ENCODE data around the gene CCNL1. TPM values are rescaled to one million over a fixed set of nuclear protein-coding genes. Genes with fewer than 3 reads are reported as not detected.

Gene CCNL1
- total RNA-seq, 1 donor from 2014 or later: 132 TPM

DNA sequence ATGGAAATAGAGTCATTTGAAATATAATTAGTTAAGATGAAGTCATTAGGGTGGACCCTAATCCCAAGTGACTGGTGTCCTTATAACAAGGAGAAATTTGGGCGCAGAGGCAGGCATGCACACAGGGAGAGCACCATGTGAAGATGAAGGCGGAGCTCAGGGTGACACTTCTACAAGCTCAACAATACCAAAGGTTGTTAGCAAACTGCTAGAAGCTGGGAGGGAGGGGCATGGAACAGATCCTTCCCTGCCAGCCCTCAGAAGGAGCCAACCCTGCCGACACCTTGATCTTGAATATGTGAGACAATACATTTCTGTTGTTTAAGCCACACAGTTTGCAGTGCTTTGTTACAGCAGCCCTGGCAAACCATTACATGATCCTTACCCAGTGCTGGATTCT lies 57.8 kb downstream of the CCNL1 start:
- Mint-ChIP-seq H3K27me3 (ENCODE audit: unreplicated experiment) (peaks cover 4% of the 10 kb centered on the region), H3K4me1 (ENCODE audit: unreplicated experiment) (peaks cover 6% of the 10 kb centered on the region), H3K4me3 (ENCODE audit: unreplicated experiment) (no peak overlapping the region), H3K27ac (ENCODE audit: unreplicated experiment) (no peak overlapping the region), H3K9me3 (ENCODE audit: unreplicated experiment) (no peaks in the 10 kb centered on the region), H3K36me3 (ENCODE audit: low read depth, unreplicated experiment) (no peaks in the 10 kb centered on the region)
- TF ChIP-seq, protein P1, sequence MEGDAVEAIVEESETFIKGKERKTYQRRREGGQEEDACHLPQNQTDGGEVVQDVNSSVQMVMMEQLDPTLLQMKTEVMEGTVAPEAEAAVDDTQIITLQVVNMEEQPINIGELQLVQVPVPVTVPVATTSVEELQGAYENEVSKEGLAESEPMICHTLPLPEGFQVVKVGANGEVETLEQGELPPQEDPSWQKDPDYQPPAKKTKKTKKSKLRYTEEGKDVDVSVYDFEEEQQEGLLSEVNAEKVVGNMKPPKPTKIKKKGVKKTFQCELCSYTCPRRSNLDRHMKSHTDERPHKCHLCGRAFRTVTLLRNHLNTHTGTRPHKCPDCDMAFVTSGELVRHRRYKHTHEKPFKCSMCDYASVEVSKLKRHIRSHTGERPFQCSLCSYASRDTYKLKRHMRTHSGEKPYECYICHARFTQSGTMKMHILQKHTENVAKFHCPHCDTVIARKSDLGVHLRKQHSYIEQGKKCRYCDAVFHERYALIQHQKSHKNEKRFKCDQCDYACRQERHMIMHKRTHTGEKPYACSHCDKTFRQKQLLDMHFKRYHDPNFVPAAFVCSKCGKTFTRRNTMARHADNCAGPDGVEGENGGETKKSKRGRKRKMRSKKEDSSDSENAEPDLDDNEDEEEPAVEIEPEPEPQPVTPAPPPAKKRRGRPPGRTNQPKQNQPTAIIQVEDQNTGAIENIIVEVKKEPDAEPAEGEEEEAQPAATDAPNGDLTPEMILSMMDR (IDR thresholded peaks at IDR 0.05; ENCODE audit: unreplicated experiment): no peak
- no peak for DNase-seq (ENCODE audit: low spot score)

DNA sequence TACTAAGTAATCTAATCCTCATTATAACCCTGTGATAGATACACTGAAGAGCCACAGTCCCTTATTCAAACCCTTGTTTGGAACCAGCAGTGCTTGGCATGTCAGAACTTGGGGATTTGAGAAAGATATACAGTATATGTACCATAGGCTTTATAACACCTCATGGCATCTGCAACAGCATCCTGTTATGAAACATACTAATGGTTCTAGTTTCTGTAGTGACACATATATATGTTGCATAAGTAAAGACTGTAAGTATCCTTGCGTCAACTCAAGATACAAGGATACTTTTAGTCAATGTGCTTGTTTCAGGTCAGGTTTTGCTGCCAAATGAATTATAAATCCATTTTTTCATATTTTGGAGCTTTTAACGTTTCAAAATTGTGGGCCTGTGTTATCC lies 58.5 kb downstream of the CCNL1 start:
- Mint-ChIP-seq H3K4me3 (ENCODE audit: unreplicated experiment) (no peak overlapping the region), H3K27ac (ENCODE audit: unreplicated experiment) (no peak overlapping the region), H3K36me3 (ENCODE audit: low read depth, unreplicated experiment) (no peaks in the 10 kb centered on the region), H3K27me3 (ENCODE audit: unreplicated experiment) (peaks cover 4% of the 10 kb centered on the region), H3K9me3 (ENCODE audit: unreplicated experiment) (no peaks in the 10 kb centered on the region), H3K4me1 (ENCODE audit: unreplicated experiment) (peaks cover 6% of the 10 kb centered on the region)
- DNase-seq (ENCODE audit: low spot score): no peak
- TF ChIP-seq, protein P1 (IDR thresholded peaks at IDR 0.05; ENCODE audit: unreplicated experiment): no peak

DNA sequence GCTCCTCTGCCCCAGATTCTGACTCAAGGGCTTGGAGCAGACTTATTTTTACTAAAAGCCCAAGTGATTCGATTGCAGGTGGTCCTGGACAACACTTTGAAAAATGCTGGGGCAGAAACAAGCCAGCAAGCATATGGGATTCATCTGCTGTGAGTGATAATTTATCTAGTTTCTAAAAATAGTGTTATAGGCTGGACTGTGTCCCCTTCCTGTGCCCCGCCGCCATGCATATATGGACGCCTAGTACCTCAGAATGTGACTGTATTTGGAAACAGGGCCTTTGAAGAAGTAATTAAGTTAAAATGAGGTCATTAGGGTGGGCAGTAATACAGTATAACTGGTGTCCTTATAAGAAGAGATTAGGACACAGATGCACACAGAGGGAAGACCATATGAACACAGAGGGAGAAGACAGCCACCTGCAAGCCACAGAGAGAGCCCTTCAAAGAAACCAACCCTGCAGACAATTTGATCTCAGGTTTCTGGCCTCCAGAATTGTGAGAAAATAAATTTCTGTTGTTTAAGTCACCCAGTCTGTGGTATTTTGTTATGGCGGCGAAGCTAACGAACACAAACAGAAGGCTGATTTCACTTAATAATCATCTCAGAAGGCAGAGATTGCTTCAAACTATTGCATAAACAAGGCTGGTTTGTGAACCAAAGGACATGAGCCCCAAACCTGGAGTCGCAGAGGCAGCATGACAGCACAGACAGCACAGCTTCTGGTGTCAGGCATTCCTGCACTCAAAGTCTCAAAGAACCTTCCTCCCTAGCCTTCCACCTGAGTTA lies 59.1 kb downstream of the CCNL1 start:
- no peak overlapping the region for H3K4me3 Mint-ChIP-seq (ENCODE audit: unreplicated experiment)
- peaks cover 4% of the 10 kb centered on the region for H3K27me3 Mint-ChIP-seq (ENCODE audit: unreplicated experiment)
- DNase-seq (ENCODE audit: low spot score): no peak
- H3K27ac Mint-ChIP-seq (ENCODE audit: unreplicated experiment): no peak overlapping the region
- H3K9me3 Mint-ChIP-seq (ENCODE audit: unreplicated experiment): no peaks in the 10 kb centered on the region
- H3K36me3 Mint-ChIP-seq (ENCODE audit: low read depth, unreplicated experiment): no peaks in the 10 kb centered on the region
- H3K4me1 Mint-ChIP-seq (ENCODE audit: unreplicated experiment): peaks cover 6% of the 10 kb centered on the region
- TF ChIP-seq, protein P1 (IDR thresholded peaks at IDR 0.05; ENCODE audit: unreplicated experiment): no peak

DNA sequence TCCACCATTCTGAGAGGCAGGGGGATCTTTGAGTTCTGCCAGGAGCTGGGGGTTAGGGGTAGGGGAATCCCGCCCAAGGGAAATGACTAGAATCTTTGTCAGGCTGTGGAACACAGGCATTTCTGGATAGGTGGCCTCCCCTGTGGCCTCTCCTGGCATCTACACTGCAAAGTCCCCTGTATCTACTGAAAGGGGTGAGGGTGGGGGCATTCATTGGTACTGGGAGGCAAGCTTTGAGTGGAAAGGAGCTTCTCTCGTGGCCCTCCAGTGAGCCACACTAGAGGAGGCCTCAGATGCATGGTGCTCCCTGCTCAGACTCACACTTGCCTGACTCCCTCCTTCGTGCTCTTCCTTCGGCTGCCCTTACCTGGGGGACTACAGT lies 59.9 kb downstream of the CCNL1 start:
- Mint-ChIP-seq H3K9me3 (ENCODE audit: unreplicated experiment) (no peaks in the 10 kb centered on the region), H3K27me3 (ENCODE audit: unreplicated experiment) (peaks cover 6% of the 10 kb centered on the region), H3K36me3 (ENCODE audit: low read depth, unreplicated experiment) (no peaks in the 10 kb centered on the region), H3K27ac (ENCODE audit: unreplicated experiment) (no peak overlapping the region), H3K4me3 (ENCODE audit: unreplicated experiment) (no peak overlapping the region), H3K4me1 (ENCODE audit: unreplicated experiment) (peaks cover 3% of the 10 kb centered on the region)
- no peak for DNase-seq (ENCODE audit: low spot score)
- TF ChIP-seq, protein P1 (IDR thresholded peaks at IDR 0.05; ENCODE audit: unreplicated experiment): no peak

DNA sequence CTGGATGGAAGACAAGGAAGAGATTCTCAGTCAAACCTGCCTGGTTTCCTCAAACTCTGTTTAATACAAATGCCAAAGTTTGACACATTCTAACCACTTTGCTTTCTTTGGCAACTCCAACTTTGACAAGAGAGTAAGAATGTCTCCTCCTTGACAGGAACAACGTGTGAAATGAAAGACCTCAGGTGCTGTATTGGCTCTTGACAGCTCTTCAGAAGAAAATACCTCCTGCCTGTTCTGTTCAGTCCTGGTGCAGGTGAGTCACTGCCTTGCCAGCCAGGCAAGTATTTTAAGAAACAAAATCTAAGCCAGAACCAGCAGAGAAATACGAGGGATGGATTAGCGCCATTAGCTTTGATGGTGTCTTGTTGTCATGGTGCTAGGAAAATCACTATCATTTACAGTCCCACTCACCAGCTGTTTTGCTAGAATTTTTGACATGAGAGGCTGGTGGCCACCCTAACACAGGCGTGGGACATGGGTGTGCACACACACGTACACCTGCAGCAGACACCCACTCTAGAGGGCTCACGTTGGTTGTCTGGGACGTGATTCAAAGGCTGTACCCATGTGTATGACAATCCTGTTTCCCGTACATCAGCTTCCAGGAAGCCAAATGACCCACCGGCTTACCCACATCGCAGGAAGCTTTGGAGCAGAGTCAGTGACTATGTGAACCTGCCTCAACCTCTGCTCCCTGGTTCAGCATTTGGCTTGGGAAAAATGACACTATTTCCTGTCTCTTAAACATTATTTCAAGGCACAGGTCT lies 60.4 kb downstream of the CCNL1 start:
- Mint-ChIP-seq H3K4me3 (ENCODE audit: unreplicated experiment) (no peak overlapping the region), H3K9me3 (ENCODE audit: unreplicated experiment) (no peaks in the 10 kb centered on the region), H3K27ac (ENCODE audit: unreplicated experiment) (no peak overlapping the region), H3K4me1 (ENCODE audit: unreplicated experiment) (peaks cover 9% of the 10 kb centered on the region), H3K27me3 (ENCODE audit: unreplicated experiment) (peaks cover 6% of the 10 kb centered on the region), H3K36me3 (ENCODE audit: low read depth, unreplicated experiment) (no peaks in the 10 kb centered on the region)
- no peak for DNase-seq (ENCODE audit: low spot score)
- TF ChIP-seq, protein P1 (IDR thresholded peaks at IDR 0.05; ENCODE audit: unreplicated experiment): no peak
